Tibial nerve (tissue), 3 donors: ENCODE results near the gene SLC44A2.

Source experiments
- POLR2A ChIP-seq, 2 donors: fragments of 450-650 bp; IDR thresholded peaks; one replicate each; pipeline ENCODE4 v1.6.1; 2017; ENCODE audit warnings: antibody characterized with exemption in 2 of 2, mild to moderate bottlenecking in 2 of 2, moderate library complexity in 2 of 2
- TF ChIP-seq, protein P1 (sequence below), 5 experiments: fragments of 200-600 bp in 3 of 5; fragments of 450-650 bp in 2 of 5; sonication (generic) in 3 of 5; IDR thresholded peaks; one replicate each; pipeline ENCODE4 v1.5.1; 2016 to 2019; ENCODE audit warnings: antibody characterized with exemption in 5 of 5, mild to moderate bottlenecking in 3 of 5, moderate library complexity in 2 of 5

DNA sequence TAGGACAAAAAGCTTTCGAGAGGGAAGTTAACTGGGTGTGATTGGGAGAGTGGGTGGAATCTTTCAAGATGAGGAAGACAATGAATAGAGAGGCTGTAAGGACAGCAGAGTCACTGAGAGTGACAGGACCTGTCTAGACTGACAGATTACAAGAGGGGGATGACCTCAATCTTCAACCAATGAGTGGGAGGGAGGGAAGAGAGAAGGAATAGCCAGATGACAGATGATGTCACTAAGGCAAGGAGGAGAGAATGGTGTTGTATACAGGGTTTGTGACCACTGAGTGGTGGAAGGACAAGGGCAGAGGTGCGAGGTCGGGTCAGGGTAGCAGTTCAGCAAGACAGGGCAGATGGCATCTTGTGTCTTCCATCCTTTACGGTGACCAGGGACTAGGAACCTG lies 23.0 kb downstream of the SLC44A2 start:
- no peak for TF ChIP-seq POLR2A (IDR thresholded peaks at IDR 0.05)
- TF ChIP-seq, protein P1, sequence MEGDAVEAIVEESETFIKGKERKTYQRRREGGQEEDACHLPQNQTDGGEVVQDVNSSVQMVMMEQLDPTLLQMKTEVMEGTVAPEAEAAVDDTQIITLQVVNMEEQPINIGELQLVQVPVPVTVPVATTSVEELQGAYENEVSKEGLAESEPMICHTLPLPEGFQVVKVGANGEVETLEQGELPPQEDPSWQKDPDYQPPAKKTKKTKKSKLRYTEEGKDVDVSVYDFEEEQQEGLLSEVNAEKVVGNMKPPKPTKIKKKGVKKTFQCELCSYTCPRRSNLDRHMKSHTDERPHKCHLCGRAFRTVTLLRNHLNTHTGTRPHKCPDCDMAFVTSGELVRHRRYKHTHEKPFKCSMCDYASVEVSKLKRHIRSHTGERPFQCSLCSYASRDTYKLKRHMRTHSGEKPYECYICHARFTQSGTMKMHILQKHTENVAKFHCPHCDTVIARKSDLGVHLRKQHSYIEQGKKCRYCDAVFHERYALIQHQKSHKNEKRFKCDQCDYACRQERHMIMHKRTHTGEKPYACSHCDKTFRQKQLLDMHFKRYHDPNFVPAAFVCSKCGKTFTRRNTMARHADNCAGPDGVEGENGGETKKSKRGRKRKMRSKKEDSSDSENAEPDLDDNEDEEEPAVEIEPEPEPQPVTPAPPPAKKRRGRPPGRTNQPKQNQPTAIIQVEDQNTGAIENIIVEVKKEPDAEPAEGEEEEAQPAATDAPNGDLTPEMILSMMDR (IDR thresholded peaks at IDR 0.05): no peak
